ENCODE data around the gene ATAT1. TPM values are rescaled to one million over a fixed set of nuclear protein-coding genes. Genes with fewer than 3 reads are reported as not detected.

ATAT1 gene
- total RNA-seq, 4 donors from 2014 or later, result 0.82 to 2.6 (median 2.1) TPM

DNA sequence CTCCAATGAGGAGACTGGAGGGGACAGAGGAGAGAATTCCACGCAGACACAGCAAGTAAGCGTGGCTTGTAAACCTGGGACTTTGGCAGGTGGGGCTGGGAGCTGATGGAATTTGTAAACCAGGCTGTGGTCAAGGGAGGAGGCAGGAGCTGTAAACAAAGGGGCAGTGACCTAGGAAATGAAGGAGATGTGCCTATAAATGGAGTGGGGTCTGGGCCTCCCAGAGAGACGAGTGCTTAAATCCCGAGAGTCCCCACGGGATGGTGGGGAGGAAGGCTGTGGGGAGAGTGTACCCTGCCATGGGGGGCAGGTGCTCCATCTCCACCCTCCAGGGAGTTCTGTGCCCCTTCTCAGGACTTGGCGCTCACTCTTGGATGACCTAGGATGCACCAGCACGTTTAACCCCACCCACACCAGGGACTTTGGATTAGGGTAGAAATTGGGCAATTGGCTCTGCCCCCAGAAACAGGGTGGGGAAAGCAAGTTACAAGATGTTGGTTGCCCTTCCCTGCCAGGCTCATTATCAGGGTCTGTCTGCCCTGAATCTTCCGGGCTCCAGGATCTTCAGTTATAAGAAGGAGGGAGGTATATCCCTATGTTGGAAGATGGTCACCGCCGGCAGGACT lies 50.1 kb downstream of the ATAT1 start:
- Histone ChIP-seq H3K4me3 (no peak overlapping the region), H3K36me3 (peaks cover 0 to 46% of the 10 kb centered on the region in 2 donors), H3K4me1 (peaks cover 5 to 54% (median 33%) of the 10 kb centered on the region in 3 donors), H3K27ac (peak overlapping the region in 1 of 4 donors; percentile 10), H3K9me3 (no peaks in the 10 kb centered on the region), H3K27me3 (no peaks in the 10 kb centered on the region)
- TF ChIP-seq POLR2A (IDR thresholded peaks at IDR 0.05) (no peak), EP300 (IDR thresholded peaks at IDR 0.05) (no peak), POLR2AphosphoS5 (IDR thresholded peaks at IDR 0.05) (no peak)
- TF ChIP-seq, protein P1, sequence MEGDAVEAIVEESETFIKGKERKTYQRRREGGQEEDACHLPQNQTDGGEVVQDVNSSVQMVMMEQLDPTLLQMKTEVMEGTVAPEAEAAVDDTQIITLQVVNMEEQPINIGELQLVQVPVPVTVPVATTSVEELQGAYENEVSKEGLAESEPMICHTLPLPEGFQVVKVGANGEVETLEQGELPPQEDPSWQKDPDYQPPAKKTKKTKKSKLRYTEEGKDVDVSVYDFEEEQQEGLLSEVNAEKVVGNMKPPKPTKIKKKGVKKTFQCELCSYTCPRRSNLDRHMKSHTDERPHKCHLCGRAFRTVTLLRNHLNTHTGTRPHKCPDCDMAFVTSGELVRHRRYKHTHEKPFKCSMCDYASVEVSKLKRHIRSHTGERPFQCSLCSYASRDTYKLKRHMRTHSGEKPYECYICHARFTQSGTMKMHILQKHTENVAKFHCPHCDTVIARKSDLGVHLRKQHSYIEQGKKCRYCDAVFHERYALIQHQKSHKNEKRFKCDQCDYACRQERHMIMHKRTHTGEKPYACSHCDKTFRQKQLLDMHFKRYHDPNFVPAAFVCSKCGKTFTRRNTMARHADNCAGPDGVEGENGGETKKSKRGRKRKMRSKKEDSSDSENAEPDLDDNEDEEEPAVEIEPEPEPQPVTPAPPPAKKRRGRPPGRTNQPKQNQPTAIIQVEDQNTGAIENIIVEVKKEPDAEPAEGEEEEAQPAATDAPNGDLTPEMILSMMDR (IDR thresholded peaks at IDR 0.05), result no peak
- WGBS, 2 donors (ENCODE audit: low coverage in 1 of 2), result 69 to 71% methylated on average over 4 to 10 of the region's 10 CpGs
- ATAC-seq, result no peak

DNA sequence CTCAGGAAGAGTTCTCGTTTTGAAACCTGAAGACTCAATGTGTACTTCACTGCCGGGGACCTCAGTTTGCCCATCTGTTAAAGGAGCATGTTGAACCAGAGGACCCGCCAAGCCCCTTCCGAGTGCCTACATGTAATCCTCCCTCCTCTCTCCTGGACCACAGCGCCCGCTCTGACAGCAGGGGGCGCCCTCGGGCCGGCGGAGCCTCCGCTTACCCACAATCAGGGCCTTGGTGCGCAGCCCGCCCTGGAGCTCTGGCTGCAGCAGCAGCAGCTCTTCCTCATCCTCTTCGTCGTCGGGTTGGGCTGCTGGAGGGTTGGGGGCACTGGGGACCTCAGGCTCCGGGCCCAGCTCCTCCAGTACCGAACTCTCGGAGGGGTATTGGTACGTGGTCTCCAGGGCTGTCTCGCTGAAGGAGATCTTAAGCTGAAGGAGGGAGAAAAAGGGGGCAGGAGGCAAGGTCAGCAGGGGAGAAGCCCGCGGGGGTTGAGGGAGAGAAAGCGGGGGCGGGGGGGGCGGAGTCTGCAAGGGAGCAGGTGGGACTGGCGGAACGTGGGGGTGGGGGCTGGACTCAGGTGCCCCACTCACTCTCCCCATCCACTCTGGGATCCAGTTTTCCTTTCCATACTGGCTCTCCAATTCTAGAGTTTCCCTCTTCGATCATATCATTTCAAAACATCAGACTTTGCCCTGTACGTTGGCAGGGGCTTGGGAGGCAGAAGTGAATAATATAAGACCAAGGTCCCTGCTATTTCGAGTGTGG lies 52.5 kb downstream of the ATAT1 start:
- H3K27ac ChIP-seq, result peak overlapping the region; percentile 41 to 100 (median 80)
- no peaks in the 10 kb centered on the region for H3K27me3 ChIP-seq
- H3K36me3 ChIP-seq, result peaks cover 0 to 46% of the 10 kb centered on the region in 2 donors
- peak overlapping the region in 1 of 2 donors; percentile 92 for H3K4me3 ChIP-seq
- peak; percentile 65 for ATAC-seq
- WGBS, 2 donors (ENCODE audit: low coverage in 1 of 2), result 11% methylated on average over 8 of the region's 31 CpGs; no CpG with 5 or more reads in 1 of the 2 donors
- peaks cover 5 to 63% (median 38%) of the 10 kb centered on the region in 3 donors for H3K4me1 ChIP-seq
- H3K9me3 ChIP-seq, result no peaks in the 10 kb centered on the region
- peak; percentile 55 for TF ChIP-seq POLR2AphosphoS5 (IDR thresholded peaks at IDR 0.05)
- no peak for TF ChIP-seq POLR2A (IDR thresholded peaks at IDR 0.05)
- TF ChIP-seq, protein P1 (IDR thresholded peaks at IDR 0.05), result peak in 3 of 4 experiments; percentile 95 to 99 (median 98)

DNA sequence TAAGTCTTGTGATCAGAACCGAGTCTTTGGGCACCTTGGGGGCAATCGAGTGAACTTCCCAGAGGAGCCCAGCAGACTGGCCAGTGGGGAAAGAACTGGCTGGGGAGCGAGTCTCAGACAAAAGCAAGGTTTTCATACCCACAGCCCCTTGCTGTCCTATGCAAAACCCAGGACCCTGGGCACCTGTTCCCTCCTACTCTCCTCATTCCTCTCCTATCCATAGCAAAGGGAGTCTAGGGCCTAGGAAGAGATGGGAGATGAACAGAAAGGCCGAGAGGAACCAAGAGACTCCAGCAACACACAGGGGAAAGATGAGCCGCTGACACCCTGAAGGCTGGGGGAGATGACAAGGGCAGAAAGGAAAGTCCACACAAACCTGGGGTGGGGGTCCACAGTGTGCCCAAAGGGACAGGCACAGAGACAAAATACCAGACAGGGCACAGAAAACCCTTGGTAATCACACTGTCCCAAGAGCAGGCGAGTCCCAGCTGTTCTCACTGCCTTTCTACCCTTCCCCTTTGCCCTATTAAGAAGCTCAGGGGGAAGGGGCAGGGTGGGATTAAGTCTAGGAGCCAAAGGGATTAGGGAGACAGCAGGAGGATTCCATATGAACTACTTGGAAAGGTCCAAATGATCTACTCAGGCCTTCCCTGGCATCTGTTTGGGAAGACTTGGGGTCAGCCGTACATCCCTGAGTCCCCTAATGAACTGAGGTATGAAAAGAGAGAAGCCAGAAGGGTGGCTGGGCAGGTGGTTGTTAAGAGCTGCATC lies 53.3 kb downstream of the ATAT1 start:
- Histone ChIP-seq H3K27me3 (no peaks in the 10 kb centered on the region), H3K27ac (peak overlapping the region; percentile 41 to 100 (median 80)), H3K36me3 (peaks cover 0 to 46% of the 10 kb centered on the region in 2 donors), H3K4me3 (peak overlapping the region in 1 of 2 donors; percentile 92), H3K9me3 (no peaks in the 10 kb centered on the region), H3K4me1 (peaks cover 5 to 71% (median 38%) of the 10 kb centered on the region in 3 donors)
- 29 to 53% methylated on average over 4 to 5 of the region's 7 CpGs for WGBS, 2 donors (ENCODE audit: low coverage in 1 of 2)
- ATAC-seq, result no peak
- TF ChIP-seq POLR2AphosphoS5 (IDR thresholded peaks at IDR 0.05) (no peak), EP300 (IDR thresholded peaks at IDR 0.05) (no peak), POLR2A (IDR thresholded peaks at IDR 0.05) (no peak)
- TF ChIP-seq, protein P1 (IDR thresholded peaks at IDR 0.05), result no peak

DNA sequence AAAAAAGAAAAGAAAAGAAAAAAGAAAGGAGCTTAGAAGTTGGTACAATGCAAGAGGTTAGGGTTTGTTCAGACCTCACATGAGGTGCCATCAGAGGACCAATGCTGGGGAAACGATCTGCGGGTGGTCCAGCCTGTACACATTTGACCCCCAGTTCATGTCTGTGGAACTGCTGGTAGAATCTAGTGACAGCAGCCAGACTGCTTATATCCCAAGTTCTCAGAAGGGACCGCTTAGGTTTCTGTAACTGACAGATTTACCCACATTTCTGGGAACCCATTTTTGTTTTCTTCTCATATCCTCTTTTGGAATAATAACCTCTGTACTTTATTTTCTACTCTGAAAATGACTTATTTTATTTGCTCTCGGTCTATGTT lies 55.1 kb downstream of the ATAT1 start:
- Histone ChIP-seq H3K27me3 (no peaks in the 10 kb centered on the region), H3K36me3 (peaks cover 0 to 35% of the 10 kb centered on the region in 2 donors), H3K27ac (peak overlapping the region; percentile 92 to 100 (median 98)), H3K9me3 (no peaks in the 10 kb centered on the region), H3K4me3 (peak overlapping the region; percentile 91 to 92), H3K4me1 (peaks cover 5 to 81% (median 44%) of the 10 kb centered on the region in 3 donors)
- ATAC-seq, result no peak
- 5 to 16% methylated on average over 3 to 4 of the region's 4 CpGs for WGBS, 2 donors (ENCODE audit: low coverage in 1 of 2)
- TF ChIP-seq, protein P1 (IDR thresholded peaks at IDR 0.05), result no peak
- TF ChIP-seq POLR2A (IDR thresholded peaks at IDR 0.05), result no peak
- no peak for TF ChIP-seq EP300 (IDR thresholded peaks at IDR 0.05)
- TF ChIP-seq POLR2AphosphoS5 (IDR thresholded peaks at IDR 0.05), result no peak
